GM10266 (cell line): ENCODE results near the gene TADA3.

Experiments used
- DNase-seq: peaks from one replicate; pipeline ENCODE4 v3.0.0; 2012; ENCODE audit errors: extremely low spot score
- TF ChIP-seq, protein P1 (sequence below): IDR thresholded peaks from 2 replicates; pipeline ENCODE4 v1.5.1; 2012; ENCODE audit warnings: mild to moderate bottlenecking, low read depth; ENCODE audit not compliant: control insufficient read depth, insufficient read depth; ENCODE audit errors: missing control alignments

The TADA3 gene

DNA sequence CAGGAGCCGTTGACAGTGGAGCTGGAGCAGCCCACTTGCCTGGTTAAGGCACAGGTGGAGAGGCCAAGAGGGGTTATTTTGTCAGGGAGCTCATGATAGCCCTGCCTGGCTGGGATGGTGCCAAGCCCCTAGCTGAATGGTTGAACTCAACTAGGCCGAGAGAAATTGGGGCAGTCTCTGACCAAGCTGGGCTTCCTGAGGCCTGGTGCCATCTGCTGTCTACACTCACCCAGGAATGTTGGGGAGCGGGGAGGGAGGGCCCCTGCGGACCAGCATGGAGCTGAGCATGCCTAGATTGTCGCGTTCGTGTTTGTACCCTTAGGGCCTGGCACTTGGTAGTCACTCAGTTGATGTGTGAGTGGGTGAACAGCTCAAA is 59.5 kb downstream of the TADA3 start:
- DNase-seq = no peak
- TF ChIP-seq, protein P1, sequence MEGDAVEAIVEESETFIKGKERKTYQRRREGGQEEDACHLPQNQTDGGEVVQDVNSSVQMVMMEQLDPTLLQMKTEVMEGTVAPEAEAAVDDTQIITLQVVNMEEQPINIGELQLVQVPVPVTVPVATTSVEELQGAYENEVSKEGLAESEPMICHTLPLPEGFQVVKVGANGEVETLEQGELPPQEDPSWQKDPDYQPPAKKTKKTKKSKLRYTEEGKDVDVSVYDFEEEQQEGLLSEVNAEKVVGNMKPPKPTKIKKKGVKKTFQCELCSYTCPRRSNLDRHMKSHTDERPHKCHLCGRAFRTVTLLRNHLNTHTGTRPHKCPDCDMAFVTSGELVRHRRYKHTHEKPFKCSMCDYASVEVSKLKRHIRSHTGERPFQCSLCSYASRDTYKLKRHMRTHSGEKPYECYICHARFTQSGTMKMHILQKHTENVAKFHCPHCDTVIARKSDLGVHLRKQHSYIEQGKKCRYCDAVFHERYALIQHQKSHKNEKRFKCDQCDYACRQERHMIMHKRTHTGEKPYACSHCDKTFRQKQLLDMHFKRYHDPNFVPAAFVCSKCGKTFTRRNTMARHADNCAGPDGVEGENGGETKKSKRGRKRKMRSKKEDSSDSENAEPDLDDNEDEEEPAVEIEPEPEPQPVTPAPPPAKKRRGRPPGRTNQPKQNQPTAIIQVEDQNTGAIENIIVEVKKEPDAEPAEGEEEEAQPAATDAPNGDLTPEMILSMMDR = peak; percentile 24

DNA sequence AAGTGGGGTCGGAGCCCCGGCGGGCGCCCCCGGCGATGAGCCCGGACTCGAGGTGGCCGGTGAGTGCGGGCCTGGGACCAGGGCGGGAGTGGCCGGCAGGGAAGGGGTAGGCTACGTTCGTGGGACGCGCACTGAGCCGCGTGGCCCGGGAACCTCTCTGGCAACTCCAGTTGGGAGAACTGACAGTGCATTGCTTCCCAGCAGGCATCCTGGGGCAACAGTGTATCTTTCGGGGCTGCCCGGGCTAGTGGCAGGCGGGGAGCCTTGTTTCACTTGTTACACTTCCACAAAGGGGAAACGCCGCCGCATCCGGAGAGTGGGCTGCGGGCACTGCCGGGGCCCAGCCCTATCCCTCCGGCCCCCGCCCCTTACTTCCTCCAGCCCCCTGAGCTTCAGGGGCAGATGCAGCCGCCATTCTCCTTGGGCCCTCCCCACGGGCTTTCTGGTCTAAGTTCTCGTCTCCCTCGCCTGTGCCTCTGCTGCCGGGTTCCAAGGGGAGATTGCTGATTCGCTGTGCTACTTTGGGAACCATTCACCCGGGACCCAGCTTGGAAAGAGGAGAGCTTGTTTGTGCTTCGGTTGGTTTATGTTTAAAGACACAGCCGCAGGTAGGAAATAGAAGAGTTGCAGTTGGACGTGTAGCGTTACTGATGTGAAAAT is 60.1 kb downstream of the TADA3 start:
- TF ChIP-seq, protein P1 = no peak
- peak; percentile 38 for DNase-seq

DNA sequence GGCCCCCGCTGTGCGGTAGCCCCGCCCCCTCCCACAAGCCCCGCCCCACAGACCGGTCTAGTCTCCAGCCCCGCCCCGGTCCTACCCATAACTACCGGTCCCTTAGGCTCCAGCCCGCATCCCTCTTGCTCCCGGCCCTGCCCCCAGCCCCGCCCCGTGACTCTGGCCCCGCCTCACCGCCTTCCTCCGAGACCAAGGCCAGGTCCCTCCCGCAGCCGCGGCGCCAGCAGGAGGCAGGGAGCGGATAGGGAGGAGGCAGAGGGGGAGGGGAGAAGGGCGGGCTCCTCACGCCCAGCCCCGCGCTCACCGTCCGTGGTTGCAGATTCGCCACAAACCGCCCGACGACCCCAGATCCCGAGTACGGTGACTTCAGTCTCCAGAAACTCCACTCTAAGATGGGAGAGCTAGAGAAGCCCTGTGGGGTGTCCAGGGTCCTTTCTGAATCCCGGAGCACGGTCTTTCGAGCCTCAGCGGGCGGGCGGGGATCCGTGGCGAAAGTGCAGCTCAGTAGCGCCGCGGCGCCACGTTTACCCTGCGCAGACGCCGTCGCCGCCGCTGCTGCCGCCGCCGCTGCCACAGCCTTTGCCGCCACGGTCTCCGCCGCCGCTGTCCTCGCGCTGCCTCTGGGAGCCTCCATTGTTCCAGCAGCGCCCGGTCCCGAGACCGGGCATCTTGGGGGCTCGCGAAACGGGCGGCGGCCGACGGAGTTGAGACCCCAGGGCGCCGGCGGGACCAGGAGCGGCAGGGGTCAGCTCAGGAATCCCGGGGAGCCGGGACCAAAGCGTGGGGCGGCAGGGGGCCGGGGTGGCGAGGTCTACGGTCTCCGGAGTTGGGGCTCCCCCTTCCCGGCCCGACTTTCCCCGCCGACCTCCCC is 60.8 kb downstream of the TADA3 start, which contains the start of gene BRPF1:
BRPF1 (plus strand) TSS at position 530 of the 874 bp plus-strand sequence. CDS start 2,406 bp downstream, outside the sequence.
- DNase-seq = peak; percentile 99
- TF ChIP-seq, protein P1 = no peak

DNA sequence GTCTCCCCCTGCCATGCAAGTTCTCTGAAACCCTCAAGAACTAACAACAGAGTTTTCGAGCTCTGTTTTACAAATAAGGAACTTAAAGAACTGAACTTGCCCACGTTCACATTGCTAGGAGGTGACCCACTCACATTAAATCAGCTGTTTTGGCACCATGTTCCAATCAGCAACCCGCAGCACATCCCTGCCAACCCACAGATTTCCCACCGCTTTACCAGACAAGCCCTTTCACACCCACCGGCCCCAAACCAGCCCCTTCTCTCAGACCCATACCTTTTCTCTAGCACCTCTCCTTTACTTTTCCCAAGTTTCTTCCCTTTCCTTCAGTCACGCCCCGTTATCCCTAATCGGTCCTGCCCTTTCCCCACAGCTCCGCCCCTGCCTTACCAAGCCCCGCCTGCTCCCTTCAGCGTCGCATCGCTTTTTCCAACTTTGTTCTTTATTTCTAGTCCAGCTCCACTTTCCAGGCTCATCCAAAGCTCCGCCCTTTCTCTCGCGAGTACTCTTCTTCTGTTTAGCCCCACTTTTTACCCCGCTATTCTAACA is 61.5 kb downstream of the TADA3 start:
- TF ChIP-seq, protein P1 = no peak
- DNase-seq = no peak
